Liver (tissue), 3 donors: ENCODE results near the gene SEC14L5.

Experiments
- EGR1 ChIP-seq, 2 donors: IDR thresholded peaks; 2 replicates each; pipeline ENCODE4 v1.6.1; 2016 to 2018; ENCODE audit warnings: antibody characterized with exemption in 2 of 2, low read depth in 2 of 2
- HNF4G ChIP-seq: IDR thresholded peaks from 2 replicates; pipeline ENCODE4 v1.6.1; 2016; ENCODE audit warnings: antibody characterized with exemption
- MAX ChIP-seq: IDR thresholded peaks from 2 replicates; pipeline ENCODE4 v1.6.1; 2016; ENCODE audit warnings: antibody characterized with exemption
- RAD21 ChIP-seq, 2 donors: IDR thresholded peaks; 2 replicates each; pipeline ENCODE4 v1.6.1; 2016; ENCODE audit warnings: antibody characterized with exemption in 2 of 2, mild to moderate bottlenecking in 2 of 2
- RXRA ChIP-seq, 2 donors: IDR thresholded peaks; 2 replicates each; pipeline ENCODE4 v1.6.1; 2017 to 2018; ENCODE audit warnings: antibody characterized with exemption in 2 of 2, mild to moderate bottlenecking in 1 of 2
- TAF1 ChIP-seq: conservative IDR thresholded peaks from 2 replicates; pipeline ENCODE4 v1.6.1; 2016; ENCODE audit warnings: antibody characterized with exemption, mild to moderate bottlenecking
- YY1 ChIP-seq: IDR thresholded peaks from 2 replicates; pipeline ENCODE4 v1.6.1; 2016; ENCODE audit warnings: antibody characterized with exemption, mild to moderate bottlenecking
- TF ChIP-seq, protein P1 (sequence below): fragments of 150-350 bp; IDR thresholded peaks from 2 replicates; pipeline ENCODE4 v1.5.1; 2017; ENCODE audit warnings: improper control_type of control experiment, low read depth, low read length; ENCODE audit not compliant: missing input control
- TF ChIP-seq, protein P2 (sequence below): IDR thresholded peaks from 2 replicates; pipeline ENCODE4 v1.6.1; 2016; ENCODE audit warnings: antibody characterized with exemption
- TF ChIP-seq, protein P3 (sequence below): IDR thresholded peaks from 2 replicates; pipeline ENCODE4 v1.6.1; 2016; ENCODE audit warnings: antibody characterized with exemption, mild to moderate bottlenecking
- TF ChIP-seq, protein P4 (sequence below): IDR thresholded peaks from 2 replicates; pipeline ENCODE4 v1.6.1; 2016; ENCODE audit warnings: antibody characterized with exemption
- donor health status: healthy.
- donor health status: healthy.

DNA sequence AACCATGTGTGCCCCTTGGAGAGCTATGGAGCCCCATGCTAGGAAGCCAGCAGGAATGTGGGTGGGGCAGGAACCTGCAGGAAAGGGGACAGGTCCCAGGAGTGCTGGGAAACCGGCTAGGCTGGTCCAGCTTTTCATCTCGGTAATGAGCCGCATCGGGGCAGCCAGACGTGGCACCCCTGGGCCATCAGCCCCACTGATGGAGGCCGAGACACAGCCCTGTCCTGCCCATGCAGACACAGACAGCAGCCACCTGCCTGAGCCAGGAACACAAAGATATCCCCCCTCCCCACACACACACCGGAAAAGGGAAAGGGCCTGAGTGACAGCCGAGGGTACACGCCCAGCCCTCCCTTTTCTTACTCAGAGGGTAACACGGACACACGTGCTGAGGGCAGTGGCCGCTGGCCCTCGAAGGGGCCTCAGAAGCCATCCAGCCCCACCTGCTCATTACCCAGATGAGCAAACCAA is 39.3 kb upstream of the SEC14L5 start:
- TF ChIP-seq, protein P1, sequence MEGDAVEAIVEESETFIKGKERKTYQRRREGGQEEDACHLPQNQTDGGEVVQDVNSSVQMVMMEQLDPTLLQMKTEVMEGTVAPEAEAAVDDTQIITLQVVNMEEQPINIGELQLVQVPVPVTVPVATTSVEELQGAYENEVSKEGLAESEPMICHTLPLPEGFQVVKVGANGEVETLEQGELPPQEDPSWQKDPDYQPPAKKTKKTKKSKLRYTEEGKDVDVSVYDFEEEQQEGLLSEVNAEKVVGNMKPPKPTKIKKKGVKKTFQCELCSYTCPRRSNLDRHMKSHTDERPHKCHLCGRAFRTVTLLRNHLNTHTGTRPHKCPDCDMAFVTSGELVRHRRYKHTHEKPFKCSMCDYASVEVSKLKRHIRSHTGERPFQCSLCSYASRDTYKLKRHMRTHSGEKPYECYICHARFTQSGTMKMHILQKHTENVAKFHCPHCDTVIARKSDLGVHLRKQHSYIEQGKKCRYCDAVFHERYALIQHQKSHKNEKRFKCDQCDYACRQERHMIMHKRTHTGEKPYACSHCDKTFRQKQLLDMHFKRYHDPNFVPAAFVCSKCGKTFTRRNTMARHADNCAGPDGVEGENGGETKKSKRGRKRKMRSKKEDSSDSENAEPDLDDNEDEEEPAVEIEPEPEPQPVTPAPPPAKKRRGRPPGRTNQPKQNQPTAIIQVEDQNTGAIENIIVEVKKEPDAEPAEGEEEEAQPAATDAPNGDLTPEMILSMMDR: no peak
- TF ChIP-seq, protein P2, sequence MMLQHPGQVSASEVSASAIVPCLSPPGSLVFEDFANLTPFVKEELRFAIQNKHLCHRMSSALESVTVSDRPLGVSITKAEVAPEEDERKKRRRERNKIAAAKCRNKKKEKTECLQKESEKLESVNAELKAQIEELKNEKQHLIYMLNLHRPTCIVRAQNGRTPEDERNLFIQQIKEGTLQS: no peak
- TF ChIP-seq YY1 (no peak), EGR1 (IDR thresholded peaks at IDR 0.05; ENCODE audit: low read depth in 2 of 2) (no peak), RAD21 (IDR thresholded peaks at IDR 0.05) (no peak), MAX (no peak), TAF1 (no peak), HNF4G (no peak), RXRA (IDR thresholded peaks at IDR 0.05) (no peak)
- TF ChIP-seq, protein P3, sequence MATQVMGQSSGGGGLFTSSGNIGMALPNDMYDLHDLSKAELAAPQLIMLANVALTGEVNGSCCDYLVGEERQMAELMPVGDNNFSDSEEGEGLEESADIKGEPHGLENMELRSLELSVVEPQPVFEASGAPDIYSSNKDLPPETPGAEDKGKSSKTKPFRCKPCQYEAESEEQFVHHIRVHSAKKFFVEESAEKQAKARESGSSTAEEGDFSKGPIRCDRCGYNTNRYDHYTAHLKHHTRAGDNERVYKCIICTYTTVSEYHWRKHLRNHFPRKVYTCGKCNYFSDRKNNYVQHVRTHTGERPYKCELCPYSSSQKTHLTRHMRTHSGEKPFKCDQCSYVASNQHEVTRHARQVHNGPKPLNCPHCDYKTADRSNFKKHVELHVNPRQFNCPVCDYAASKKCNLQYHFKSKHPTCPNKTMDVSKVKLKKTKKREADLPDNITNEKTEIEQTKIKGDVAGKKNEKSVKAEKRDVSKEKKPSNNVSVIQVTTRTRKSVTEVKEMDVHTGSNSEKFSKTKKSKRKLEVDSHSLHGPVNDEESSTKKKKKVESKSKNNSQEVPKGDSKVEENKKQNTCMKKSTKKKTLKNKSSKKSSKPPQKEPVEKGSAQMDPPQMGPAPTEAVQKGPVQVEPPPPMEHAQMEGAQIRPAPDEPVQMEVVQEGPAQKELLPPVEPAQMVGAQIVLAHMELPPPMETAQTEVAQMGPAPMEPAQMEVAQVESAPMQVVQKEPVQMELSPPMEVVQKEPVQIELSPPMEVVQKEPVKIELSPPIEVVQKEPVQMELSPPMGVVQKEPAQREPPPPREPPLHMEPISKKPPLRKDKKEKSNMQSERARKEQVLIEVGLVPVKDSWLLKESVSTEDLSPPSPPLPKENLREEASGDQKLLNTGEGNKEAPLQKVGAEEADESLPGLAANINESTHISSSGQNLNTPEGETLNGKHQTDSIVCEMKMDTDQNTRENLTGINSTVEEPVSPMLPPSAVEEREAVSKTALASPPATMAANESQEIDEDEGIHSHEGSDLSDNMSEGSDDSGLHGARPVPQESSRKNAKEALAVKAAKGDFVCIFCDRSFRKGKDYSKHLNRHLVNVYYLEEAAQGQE: no peak
- TF ChIP-seq, protein P4, sequence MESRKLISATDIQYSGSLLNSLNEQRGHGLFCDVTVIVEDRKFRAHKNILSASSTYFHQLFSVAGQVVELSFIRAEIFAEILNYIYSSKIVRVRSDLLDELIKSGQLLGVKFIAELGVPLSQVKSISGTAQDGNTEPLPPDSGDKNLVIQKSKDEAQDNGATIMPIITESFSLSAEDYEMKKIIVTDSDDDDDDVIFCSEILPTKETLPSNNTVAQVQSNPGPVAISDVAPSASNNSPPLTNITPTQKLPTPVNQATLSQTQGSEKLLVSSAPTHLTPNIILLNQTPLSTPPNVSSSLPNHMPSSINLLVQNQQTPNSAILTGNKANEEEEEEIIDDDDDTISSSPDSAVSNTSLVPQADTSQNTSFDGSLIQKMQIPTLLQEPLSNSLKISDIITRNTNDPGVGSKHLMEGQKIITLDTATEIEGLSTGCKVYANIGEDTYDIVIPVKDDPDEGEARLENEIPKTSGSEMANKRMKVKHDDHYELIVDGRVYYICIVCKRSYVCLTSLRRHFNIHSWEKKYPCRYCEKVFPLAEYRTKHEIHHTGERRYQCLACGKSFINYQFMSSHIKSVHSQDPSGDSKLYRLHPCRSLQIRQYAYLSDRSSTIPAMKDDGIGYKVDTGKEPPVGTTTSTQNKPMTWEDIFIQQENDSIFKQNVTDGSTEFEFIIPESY: no peak
